SK-N-SH (cell line): ENCODE results near the gene OR5M10. TPM values are rescaled to one million over a fixed set of nuclear protein-coding genes. Genes with fewer than 3 reads are reported as not detected.

Source experiments
- CTCF ChIA-PET: fragments of 300-600, 350-600 bp; formaldehyde crosslinking; extraction: SDS; loops from one replicate; lab custom pipeline; 2021; lab: Yijun Ruan, JAX
- POLR2A ChIA-PET: fragments of 350-600 bp; sonication (Branson Sonifier 250); formaldehyde crosslinking; extraction: SDS; loops from one replicate; lab custom pipeline; 2020; ENCODE audit warnings: antibody characterized with exemption, inconsistent platforms; lab: Yijun Ruan, JAX
- DNase-seq: peaks from one replicate; pipeline ENCODE4 v3.0.0; 2012
- H2AFZ ChIP-seq: fragments of 200-600 bp; sonication (generic); 2 replicates; pipeline ENCODE4 v1.8.1; 2016; ENCODE audit warnings: antibody characterized with exemption, mild to moderate bottlenecking, low read depth
- H3F3A ChIP-seq: fragments of 200-600 bp; sonication (generic); replicated peaks from 2 replicates; pipeline ENCODE3; 2016; ENCODE audit warnings: antibody characterized with exemption, mild to moderate bottlenecking; ENCODE audit not compliant: insufficient read depth
- H3K27ac ChIP-seq, 2 experiments: fragments of 200-500 bp in 1 of 2; fragments of 200-600 bp in 1 of 2; sonication (Bioruptor generic) in 1 of 2; sonication (generic), shearing (Covaris generic) in 1 of 2; 2 replicates each; pipeline versions ENCODE4 v1.5.1 to v1.6.1; 2014 to 2016; ENCODE audit warnings: low read depth in 2 of 2, inconsistent platforms in 1 of 2, low read length in 1 of 2, mild to moderate bottlenecking in 1 of 2, mixed read lengths in 1 of 2
- H3K27me3 ChIP-seq: fragments of 200-600 bp; sonication (generic), shearing (Covaris generic); 2 replicates; pipeline ENCODE4 v1.6.1; 2016; ENCODE audit warnings: mixed run types; ENCODE audit not compliant: insufficient read depth
- H3K36me3 ChIP-seq, 2 experiments: fragments of 200-500 bp in 1 of 2; fragments of 200-600 bp in 1 of 2; sonication (Bioruptor generic) in 1 of 2; sonication (generic) in 1 of 2; replicated peaks in 1 of 2; 2 replicates each; pipeline versions ENCODE3 to v1.5.1; 2014 to 2016; ENCODE audit warnings: low read length in 1 of 2, mild to moderate bottlenecking in 1 of 2; ENCODE audit not compliant: insufficient read depth in 2 of 2, control insufficient read depth in 1 of 2
- H3K4me1 ChIP-seq, 2 experiments: fragments of 200-500 bp in 1 of 2; fragments of 200-600 bp in 1 of 2; sonication (Bioruptor generic) in 1 of 2; sonication (generic), shearing (Covaris generic) in 1 of 2; 2 replicates each; pipeline versions ENCODE4 v1.5.1 to v1.6.1; 2014 to 2016; ENCODE audit warnings: low read depth in 1 of 2, low read length in 1 of 2, mixed run types in 1 of 2; ENCODE audit not compliant: insufficient read depth in 2 of 2, control insufficient read depth in 1 of 2
- H3K4me2 ChIP-seq: fragments of 200-600 bp; sonication (generic), shearing (Covaris generic); 2 replicates; pipeline ENCODE4 v1.6.1; 2017; ENCODE audit warnings: mixed run types
- H3K4me3 ChIP-seq, 2 experiments: fragments of 200-500 bp in 1 of 2; fragments of 200-600 bp in 1 of 2; sonication (Bioruptor generic) in 1 of 2; sonication (generic), shearing (Covaris generic) in 1 of 2; 2 replicates each; pipeline versions ENCODE4 v1.5.1 to v1.8.1; 2014 to 2016; ENCODE audit warnings: low read depth in 2 of 2, inconsistent platforms in 1 of 2, low read length in 1 of 2, mild to moderate bottlenecking in 1 of 2, mixed read lengths in 1 of 2, moderate library complexity in 1 of 2
- H3K79me2 ChIP-seq: fragments of 200-600 bp; sonication (generic); 2 replicates; pipeline ENCODE4 v1.8.1; 2017; ENCODE audit warnings: mild to moderate bottlenecking; ENCODE audit not compliant: insufficient read depth
- H3K9ac ChIP-seq: fragments of 200-600 bp; sonication (generic); 2 replicates; pipeline ENCODE4 v1.6.1; 2017; ENCODE audit warnings: mixed run types
- H3K9me2 ChIP-seq: fragments of 200-600 bp; sonication (generic); 2 replicates; pipeline ENCODE4 v1.6.1; 2017; ENCODE audit warnings: mixed run types
- H3K9me3 ChIP-seq: fragments of 200-600 bp; sonication (generic); 2 replicates; pipeline ENCODE4 v1.6.1; 2017; ENCODE audit warnings: mixed run types, mild to moderate bottlenecking, moderate library complexity
- H4K20me1 ChIP-seq: fragments of 200-600 bp; sonication (generic); 2 replicates; pipeline ENCODE4 v1.6.1; 2017; ENCODE audit warnings: mild to moderate bottlenecking, mixed run types; ENCODE audit not compliant: insufficient read depth
- CHD2 ChIP-seq: fragments of 150-350 bp; IDR thresholded peaks from 2 replicates; pipeline ENCODE4 v1.6.1; 2018; ENCODE audit warnings: low read length; ENCODE audit not compliant: partially characterized antibody
- ELF1 ChIP-seq: IDR thresholded peaks from 2 replicates; pipeline ENCODE4 v1.4.0; 2012
- EZH2phosphoT487 ChIP-seq: fragments of 200-600 bp; sonication (generic); IDR thresholded peaks from 2 replicates; pipeline ENCODE4 v1.6.1; 2017; ENCODE audit warnings: low read depth, mixed run types, mild to moderate bottlenecking, antibody characterized with exemption, moderate library complexity, borderline replicate concordance
- FOSL2 ChIP-seq: IDR thresholded peaks from 2 replicates; pipeline ENCODE4 v1.4.0; 2012; ENCODE audit warnings: low read depth, mild to moderate bottlenecking, moderate library complexity, borderline replicate concordance
- FOXJ3 ChIP-seq: sonication (generic); formaldehyde crosslinking; IDR thresholded peaks from 2 replicates; pipeline ENCODE4 v1.5.1; 2020; ENCODE audit warnings: mild to moderate bottlenecking, missing genetic modification reagents
- FOXM1 ChIP-seq: IDR thresholded peaks from 2 replicates; pipeline ENCODE4 v1.4.0; 2012; ENCODE audit warnings: low read depth, mild to moderate bottlenecking
- GATA2 ChIP-seq: sonication (generic); formaldehyde crosslinking; IDR thresholded peaks from 2 replicates; pipeline ENCODE4 v1.5.0; 2020; ENCODE audit warnings: mild to moderate bottlenecking, missing genetic modification reagents
- JUND ChIP-seq: IDR thresholded peaks from 2 replicates; pipeline ENCODE4 v1.4.0; 2012
- MEF2A ChIP-seq: IDR thresholded peaks from 2 replicates; pipeline ENCODE4 v1.4.0; 2012; ENCODE audit warnings: low read depth, borderline replicate concordance
- NRF1 ChIP-seq: IDR thresholded peaks from 2 replicates; pipeline ENCODE4 v1.6.1; 2012; ENCODE audit warnings: low read depth, mild to moderate bottlenecking, low read length
- RCOR1 ChIP-seq: fragments of 150-350 bp; IDR thresholded peaks from 2 replicates; pipeline ENCODE4 v1.6.1; 2017; ENCODE audit warnings: antibody characterized with exemption, low read length
- RFX5 ChIP-seq: IDR thresholded peaks from 2 replicates; pipeline ENCODE4 v1.6.1; 2012; ENCODE audit warnings: mild to moderate bottlenecking, improper control_type of control experiment, low read length
- RXRA ChIP-seq: IDR thresholded peaks from 2 replicates; pipeline ENCODE4 v1.4.0; 2012; ENCODE audit warnings: low read depth, mild to moderate bottlenecking, borderline replicate concordance
- SMC3 ChIP-seq: IDR thresholded peaks from 2 replicates; pipeline ENCODE4 v1.6.1; 2012; ENCODE audit warnings: low read depth, low read length, improper control_type of control experiment
- TAF1 ChIP-seq: IDR thresholded peaks from 2 replicates; pipeline ENCODE4 v1.6.1; 2012; ENCODE audit warnings: low read depth, mild to moderate bottlenecking, low read length, moderate library complexity, borderline replicate concordance
- WGBS: methylation state at CpG from one replicate; pipeline ENCODE4 v1.1.6; 2017; ENCODE audit warnings: low lambda C conversion rate; 5-methylcytosine and 5-hydroxymethylcytosine counted together
- polyA plus RNA-seq, 3 experiments: library from polyadenylated mRNA; depleted of rRNA; stranded (reverse); fragments of >200 nt; gene quantifications; 2 replicates each; pipeline ENCODE4 v1.2.3, GENCODE V29; 2012
- TF ChIP-seq, protein P1 (sequence below): fragments of 150-350 bp; IDR thresholded peaks from 2 replicates; pipeline ENCODE4 v1.6.1; 2017; ENCODE audit warnings: antibody characterized with exemption, low read length, low read depth, borderline replicate concordance
- TF ChIP-seq, protein P2 (sequence below): IDR thresholded peaks from 2 replicates; pipeline ENCODE4 v1.6.1; 2012; ENCODE audit warnings: mild to moderate bottlenecking, low read depth, low read length, moderate library complexity
- TF ChIP-seq, protein P3 (sequence below): fragments of 150-350 bp; IDR thresholded peaks from 2 replicates; pipeline ENCODE4 v1.6.1; 2016; ENCODE audit warnings: mild to moderate bottlenecking, low read depth, low read length

The OR5M10 gene
- polyA plus RNA-seq, 1 of the 3 experiments (the other 2 are of a cell fraction), result not detected

DNA sequence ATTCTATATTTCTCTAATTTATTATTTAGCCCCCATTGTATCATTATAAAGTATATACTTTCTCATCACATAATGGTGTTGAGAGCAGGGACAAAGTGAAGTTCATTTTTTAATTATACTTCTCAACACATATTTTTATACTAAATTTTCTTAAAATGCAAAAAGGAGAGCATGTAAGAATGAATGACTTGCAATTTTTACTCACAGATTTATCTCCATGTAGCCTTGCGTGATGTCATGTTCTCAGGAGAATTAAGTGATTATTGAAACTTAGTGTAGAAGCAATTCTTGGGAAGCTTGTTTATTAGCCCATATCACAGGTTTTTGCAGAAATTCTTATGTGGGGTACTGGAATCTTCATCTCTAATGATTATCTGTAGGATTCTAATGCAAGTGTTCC lies 33.8 kb downstream of the OR5M10 start:
- Histone ChIP-seq H2AFZ (no peak overlapping the region), H4K20me1 (no peaks in the 10 kb centered on the region), H3K36me3 (no peaks in the 10 kb centered on the region), H3K9me3 (no peaks in the 10 kb centered on the region), H3K27me3 (no peaks in the 10 kb centered on the region), H3K9me2 (no peaks in the 10 kb centered on the region), H3K79me2 (no peaks in the 10 kb centered on the region), H3K9ac (no peak overlapping the region), H3K4me3 (no peak overlapping the region), H3F3A (no peaks in the 10 kb centered on the region), H3K4me1 (no peaks in the 10 kb centered on the region), H3K4me2 (no peak overlapping the region), H3K27ac (no peak overlapping the region)
- WGBS, result 24% methylated on average over 1 of the region's 1 CpG
- ChIA-PET CTCF (no interaction called here), POLR2A (no interaction called here)
- no peak for DNase-seq
- TF ChIP-seq FOXJ3, result no peak
- no peak for TF ChIP-seq TAF1
- TF ChIP-seq, protein P1, sequence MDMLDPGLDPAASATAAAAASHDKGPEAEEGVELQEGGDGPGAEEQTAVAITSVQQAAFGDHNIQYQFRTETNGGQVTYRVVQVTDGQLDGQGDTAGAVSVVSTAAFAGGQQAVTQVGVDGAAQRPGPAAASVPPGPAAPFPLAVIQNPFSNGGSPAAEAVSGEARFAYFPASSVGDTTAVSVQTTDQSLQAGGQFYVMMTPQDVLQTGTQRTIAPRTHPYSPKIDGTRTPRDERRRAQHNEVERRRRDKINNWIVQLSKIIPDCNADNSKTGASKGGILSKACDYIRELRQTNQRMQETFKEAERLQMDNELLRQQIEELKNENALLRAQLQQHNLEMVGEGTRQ, result no peak
- no peak for TF ChIP-seq CHD2
- TF ChIP-seq RXRA, result no peak
- TF ChIP-seq FOXM1, result no peak
- TF ChIP-seq MEF2A, result no peak
- TF ChIP-seq, protein P2, sequence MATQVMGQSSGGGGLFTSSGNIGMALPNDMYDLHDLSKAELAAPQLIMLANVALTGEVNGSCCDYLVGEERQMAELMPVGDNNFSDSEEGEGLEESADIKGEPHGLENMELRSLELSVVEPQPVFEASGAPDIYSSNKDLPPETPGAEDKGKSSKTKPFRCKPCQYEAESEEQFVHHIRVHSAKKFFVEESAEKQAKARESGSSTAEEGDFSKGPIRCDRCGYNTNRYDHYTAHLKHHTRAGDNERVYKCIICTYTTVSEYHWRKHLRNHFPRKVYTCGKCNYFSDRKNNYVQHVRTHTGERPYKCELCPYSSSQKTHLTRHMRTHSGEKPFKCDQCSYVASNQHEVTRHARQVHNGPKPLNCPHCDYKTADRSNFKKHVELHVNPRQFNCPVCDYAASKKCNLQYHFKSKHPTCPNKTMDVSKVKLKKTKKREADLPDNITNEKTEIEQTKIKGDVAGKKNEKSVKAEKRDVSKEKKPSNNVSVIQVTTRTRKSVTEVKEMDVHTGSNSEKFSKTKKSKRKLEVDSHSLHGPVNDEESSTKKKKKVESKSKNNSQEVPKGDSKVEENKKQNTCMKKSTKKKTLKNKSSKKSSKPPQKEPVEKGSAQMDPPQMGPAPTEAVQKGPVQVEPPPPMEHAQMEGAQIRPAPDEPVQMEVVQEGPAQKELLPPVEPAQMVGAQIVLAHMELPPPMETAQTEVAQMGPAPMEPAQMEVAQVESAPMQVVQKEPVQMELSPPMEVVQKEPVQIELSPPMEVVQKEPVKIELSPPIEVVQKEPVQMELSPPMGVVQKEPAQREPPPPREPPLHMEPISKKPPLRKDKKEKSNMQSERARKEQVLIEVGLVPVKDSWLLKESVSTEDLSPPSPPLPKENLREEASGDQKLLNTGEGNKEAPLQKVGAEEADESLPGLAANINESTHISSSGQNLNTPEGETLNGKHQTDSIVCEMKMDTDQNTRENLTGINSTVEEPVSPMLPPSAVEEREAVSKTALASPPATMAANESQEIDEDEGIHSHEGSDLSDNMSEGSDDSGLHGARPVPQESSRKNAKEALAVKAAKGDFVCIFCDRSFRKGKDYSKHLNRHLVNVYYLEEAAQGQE, result no peak
- no peak for TF ChIP-seq NRF1
- no peak for TF ChIP-seq ELF1
- no peak for TF ChIP-seq FOSL2

DNA sequence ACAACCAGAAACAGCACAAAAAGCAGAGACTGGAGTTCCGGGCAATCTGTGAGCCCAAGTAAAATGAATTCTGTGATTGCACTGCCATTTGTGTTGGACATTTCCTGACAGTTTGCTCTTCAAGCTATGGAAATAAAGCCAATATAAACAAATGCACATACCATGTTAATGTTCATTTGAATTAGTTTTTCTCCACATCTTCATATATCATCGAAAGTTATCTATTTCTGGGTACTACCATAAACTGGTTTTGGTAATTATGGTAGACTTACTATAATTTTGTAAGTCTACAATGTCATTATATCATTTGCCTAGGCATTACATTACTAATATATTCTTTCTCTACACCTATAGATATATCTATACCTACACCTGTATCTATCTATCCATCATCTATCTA lies 34.4 kb downstream of the OR5M10 start, which contains the start of gene OR5M11:
OR5M11 (minus strand) TSS at position 101 of the 400 bp plus-strand sequence; CDS start at position 101, 0 bp downstream.
- Histone ChIP-seq H3K4me3 (no peak within 1 kb of the TSS), H3K4me1 (no peaks in the 10 kb centered on the region), H3F3A (no peaks in the 10 kb centered on the region), H3K9me3 (no peaks in the 10 kb centered on the region), H3K27ac (no peak within 1 kb of the TSS), H3K27me3 (no peaks in the 10 kb centered on the region), H3K36me3 (no peaks in the 10 kb centered on the region), H3K9ac (no peak within 1 kb of the TSS), H4K20me1 (no peaks in the 10 kb centered on the region), H3K79me2 (no peaks in the 10 kb centered on the region), H3K9me2 (no peaks in the 10 kb centered on the region), H3K4me2 (no peak within 1 kb of the TSS), H2AFZ (no peak within 1 kb of the TSS)
- CTCF ChIA-PET, result no interaction called here
- POLR2A ChIA-PET, result no interaction called here
- WGBS, result 0% methylated on average over 2 of the region's 2 CpGs
- no peak for DNase-seq
- no peak for TF ChIP-seq MEF2A
- TF ChIP-seq ELF1, result no peak
- TF ChIP-seq, protein P3, sequence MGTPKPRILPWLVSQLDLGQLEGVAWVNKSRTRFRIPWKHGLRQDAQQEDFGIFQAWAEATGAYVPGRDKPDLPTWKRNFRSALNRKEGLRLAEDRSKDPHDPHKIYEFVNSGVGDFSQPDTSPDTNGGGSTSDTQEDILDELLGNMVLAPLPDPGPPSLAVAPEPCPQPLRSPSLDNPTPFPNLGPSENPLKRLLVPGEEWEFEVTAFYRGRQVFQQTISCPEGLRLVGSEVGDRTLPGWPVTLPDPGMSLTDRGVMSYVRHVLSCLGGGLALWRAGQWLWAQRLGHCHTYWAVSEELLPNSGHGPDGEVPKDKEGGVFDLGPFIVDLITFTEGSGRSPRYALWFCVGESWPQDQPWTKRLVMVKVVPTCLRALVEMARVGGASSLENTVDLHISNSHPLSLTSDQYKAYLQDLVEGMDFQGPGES, result no peak
- TF ChIP-seq RCOR1, result no peak
- TF ChIP-seq GATA2 (CRISPR knock-in tag), result no peak
- no peak for TF ChIP-seq SMC3
- no peak for TF ChIP-seq EZH2phosphoT487
- no peak for TF ChIP-seq NRF1
- TF ChIP-seq, protein P2, result no peak
- no peak for TF ChIP-seq RXRA
- no peak for TF ChIP-seq JUND
- TF ChIP-seq RFX5, result no peak
